IMR-90 (cell line): ENCODE results near the gene EFEMP2.

Source experiments
- CTCF ChIP-seq: conservative IDR thresholded peaks from 2 replicates; pipeline ENCODE4 v1.5.1; 2012; ENCODE audit warnings: mild to moderate bottlenecking, low read depth, low read length, improper control_type of control experiment
- POLR2A ChIP-seq: IDR thresholded peaks from 2 replicates; pipeline ENCODE4 v1.6.1; 2012; ENCODE audit warnings: mild to moderate bottlenecking, low read depth, low read length

- TF ChIP-seq CTCF: no peak
- TF ChIP-seq POLR2A: 0 out of 2 replicates have a peak, but pooled peaks have one; percentile 5
Measured at GRCh38 chr11:65851811-65852507, 20.6 kb downstream of the EFEMP2 start.
